ENCODE measurements around the gene DNPEP.

Gene DNPEP

GRCh38 chr2:219416235-219416602, 28.5 kb upstream of the DNPEP start:
- DNase-seq (ENCODE audit: low read depth in 1 of 2, low spot score in 1 of 2): no peak
- H3K27ac ChIP-seq (replicated peaks): no peak overlapping the region
- peaks cover 32% of the 10 kb centered on the region for H3K27me3 ChIP-seq (ENCODE audit: insufficient read depth, poor library complexity, severe bottlenecking)
- no peak overlapping the region for H3K4me3 ChIP-seq (replicated peaks; ENCODE audit: insufficient read depth, low read length)
- no peak for TF ChIP-seq POLR2AphosphoS5 (IDR thresholded peaks at IDR 0.05; ENCODE audit: low read depth)
- no peak for TF ChIP-seq GABPA (IDR thresholded peaks at IDR 0.05; ENCODE audit: low read depth)
- TF ChIP-seq SPI1 (IDR thresholded peaks at IDR 0.05; ENCODE audit: borderline replicate concordance, low read depth): no peak

DNA sequence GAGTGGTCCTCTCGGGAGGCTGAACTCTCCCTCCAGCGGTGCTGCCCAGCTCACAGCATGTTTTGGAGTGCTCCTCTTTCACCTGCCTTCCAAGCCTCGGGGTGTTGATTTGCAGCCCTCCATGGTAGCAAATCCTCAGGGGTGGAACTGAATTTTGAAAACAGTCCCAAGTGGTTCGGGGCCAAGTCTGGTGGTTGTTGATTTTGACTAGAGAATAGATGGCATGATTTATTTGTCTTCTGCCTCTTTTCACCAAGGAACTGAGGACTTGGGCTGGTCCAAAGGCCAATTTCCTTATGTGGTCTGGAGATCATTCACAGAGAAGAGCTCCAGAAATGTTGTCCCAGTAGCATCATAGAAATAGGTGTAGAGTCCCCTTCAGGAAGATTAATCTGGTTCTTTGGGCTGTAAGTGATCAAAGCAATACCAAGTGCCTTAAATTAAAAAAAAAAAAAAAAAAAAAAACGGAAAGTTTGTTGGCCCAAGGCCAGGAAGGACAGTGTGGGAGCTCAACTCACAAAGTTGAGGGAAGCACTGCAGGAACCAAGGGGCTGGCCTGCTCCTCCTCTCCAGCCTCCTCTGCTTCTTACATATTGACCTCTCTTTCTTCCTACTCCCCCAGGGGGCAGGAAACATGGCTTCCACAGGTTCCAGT, 28.0 kb upstream of the DNPEP start:
- H3K27me3 ChIP-seq (ENCODE audit: insufficient read depth, poor library complexity, severe bottlenecking): peaks cover 32% of the 10 kb centered on the region
- no peak overlapping the region for H3K4me3 ChIP-seq (replicated peaks; ENCODE audit: insufficient read depth, low read length)
- TF ChIP-seq, protein P1, sequence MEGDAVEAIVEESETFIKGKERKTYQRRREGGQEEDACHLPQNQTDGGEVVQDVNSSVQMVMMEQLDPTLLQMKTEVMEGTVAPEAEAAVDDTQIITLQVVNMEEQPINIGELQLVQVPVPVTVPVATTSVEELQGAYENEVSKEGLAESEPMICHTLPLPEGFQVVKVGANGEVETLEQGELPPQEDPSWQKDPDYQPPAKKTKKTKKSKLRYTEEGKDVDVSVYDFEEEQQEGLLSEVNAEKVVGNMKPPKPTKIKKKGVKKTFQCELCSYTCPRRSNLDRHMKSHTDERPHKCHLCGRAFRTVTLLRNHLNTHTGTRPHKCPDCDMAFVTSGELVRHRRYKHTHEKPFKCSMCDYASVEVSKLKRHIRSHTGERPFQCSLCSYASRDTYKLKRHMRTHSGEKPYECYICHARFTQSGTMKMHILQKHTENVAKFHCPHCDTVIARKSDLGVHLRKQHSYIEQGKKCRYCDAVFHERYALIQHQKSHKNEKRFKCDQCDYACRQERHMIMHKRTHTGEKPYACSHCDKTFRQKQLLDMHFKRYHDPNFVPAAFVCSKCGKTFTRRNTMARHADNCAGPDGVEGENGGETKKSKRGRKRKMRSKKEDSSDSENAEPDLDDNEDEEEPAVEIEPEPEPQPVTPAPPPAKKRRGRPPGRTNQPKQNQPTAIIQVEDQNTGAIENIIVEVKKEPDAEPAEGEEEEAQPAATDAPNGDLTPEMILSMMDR (IDR thresholded peaks at IDR 0.05; ENCODE audit: insufficient read depth, low read length): no peak
- TF ChIP-seq GABPA (IDR thresholded peaks at IDR 0.05; ENCODE audit: low read depth) (no peak), SPI1 (IDR thresholded peaks at IDR 0.05; ENCODE audit: borderline replicate concordance, low read depth) (no peak), POLR2AphosphoS5 (IDR thresholded peaks at IDR 0.05; ENCODE audit: low read depth) (no peak)
- TF ChIP-seq, protein P2, sequence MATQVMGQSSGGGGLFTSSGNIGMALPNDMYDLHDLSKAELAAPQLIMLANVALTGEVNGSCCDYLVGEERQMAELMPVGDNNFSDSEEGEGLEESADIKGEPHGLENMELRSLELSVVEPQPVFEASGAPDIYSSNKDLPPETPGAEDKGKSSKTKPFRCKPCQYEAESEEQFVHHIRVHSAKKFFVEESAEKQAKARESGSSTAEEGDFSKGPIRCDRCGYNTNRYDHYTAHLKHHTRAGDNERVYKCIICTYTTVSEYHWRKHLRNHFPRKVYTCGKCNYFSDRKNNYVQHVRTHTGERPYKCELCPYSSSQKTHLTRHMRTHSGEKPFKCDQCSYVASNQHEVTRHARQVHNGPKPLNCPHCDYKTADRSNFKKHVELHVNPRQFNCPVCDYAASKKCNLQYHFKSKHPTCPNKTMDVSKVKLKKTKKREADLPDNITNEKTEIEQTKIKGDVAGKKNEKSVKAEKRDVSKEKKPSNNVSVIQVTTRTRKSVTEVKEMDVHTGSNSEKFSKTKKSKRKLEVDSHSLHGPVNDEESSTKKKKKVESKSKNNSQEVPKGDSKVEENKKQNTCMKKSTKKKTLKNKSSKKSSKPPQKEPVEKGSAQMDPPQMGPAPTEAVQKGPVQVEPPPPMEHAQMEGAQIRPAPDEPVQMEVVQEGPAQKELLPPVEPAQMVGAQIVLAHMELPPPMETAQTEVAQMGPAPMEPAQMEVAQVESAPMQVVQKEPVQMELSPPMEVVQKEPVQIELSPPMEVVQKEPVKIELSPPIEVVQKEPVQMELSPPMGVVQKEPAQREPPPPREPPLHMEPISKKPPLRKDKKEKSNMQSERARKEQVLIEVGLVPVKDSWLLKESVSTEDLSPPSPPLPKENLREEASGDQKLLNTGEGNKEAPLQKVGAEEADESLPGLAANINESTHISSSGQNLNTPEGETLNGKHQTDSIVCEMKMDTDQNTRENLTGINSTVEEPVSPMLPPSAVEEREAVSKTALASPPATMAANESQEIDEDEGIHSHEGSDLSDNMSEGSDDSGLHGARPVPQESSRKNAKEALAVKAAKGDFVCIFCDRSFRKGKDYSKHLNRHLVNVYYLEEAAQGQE (IDR thresholded peaks at IDR 0.05; ENCODE audit: insufficient replicate concordance, low read depth): no peak
- no peak overlapping the region for H3K27ac ChIP-seq (replicated peaks)
- no peak for DNase-seq (ENCODE audit: low read depth in 1 of 2, low spot score in 1 of 2)

- no peak overlapping the region for H3K27ac ChIP-seq (replicated peaks)
- H3K4me3 ChIP-seq (replicated peaks; ENCODE audit: insufficient read depth, low read length): no peak overlapping the region
- peaks cover 29% of the 10 kb centered on the region for H3K27me3 ChIP-seq (ENCODE audit: insufficient read depth, poor library complexity, severe bottlenecking)
- no peak for DNase-seq (ENCODE audit: low read depth in 1 of 2, low spot score in 1 of 2)
- TF ChIP-seq GABPA (IDR thresholded peaks at IDR 0.05; ENCODE audit: low read depth): no peak
- TF ChIP-seq SPI1 (IDR thresholded peaks at IDR 0.05; ENCODE audit: borderline replicate concordance, low read depth): no peak
- TF ChIP-seq, protein P2 (IDR thresholded peaks at IDR 0.05; ENCODE audit: insufficient replicate concordance, low read depth): no peak
- TF ChIP-seq, protein P1 (IDR thresholded peaks at IDR 0.05; ENCODE audit: insufficient read depth, low read length): no peak
These were observed 27.1 kb upstream of the DNPEP start for GRCh38 chr2:219414857-219415256.

DNA sequence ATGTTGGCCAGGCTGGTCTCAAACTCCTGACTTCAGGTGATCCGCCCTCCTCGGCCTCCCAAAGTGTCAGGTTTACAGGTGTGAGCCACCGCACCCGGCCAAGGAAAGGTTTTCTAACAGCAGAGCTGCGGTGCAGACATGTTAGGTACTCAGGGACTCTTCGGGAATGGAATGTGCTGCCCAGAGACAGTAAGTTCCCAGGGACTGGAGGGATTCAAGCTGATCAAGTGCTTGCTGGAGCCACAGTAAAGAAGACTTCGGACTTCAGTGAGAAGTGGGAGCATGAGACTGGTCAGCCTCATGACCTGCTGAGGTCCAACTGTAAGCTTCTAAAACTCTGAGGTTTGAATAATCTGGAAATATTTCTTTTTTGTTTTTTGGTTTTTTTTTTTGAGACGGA, 22.7 kb upstream of the DNPEP start:
- Histone ChIP-seq H3K27me3 (ENCODE audit: insufficient read depth, poor library complexity, severe bottlenecking) (peaks cover 11% of the 10 kb centered on the region), H3K4me3 (replicated peaks; ENCODE audit: insufficient read depth, low read length) (no peak overlapping the region), H3K27ac (replicated peaks) (no peak overlapping the region)
- DNase-seq (ENCODE audit: low read depth in 1 of 2, low spot score in 1 of 2): no peak
- TF ChIP-seq POLR2AphosphoS5 (IDR thresholded peaks at IDR 0.05; ENCODE audit: low read depth) (no peak), SPI1 (IDR thresholded peaks at IDR 0.05; ENCODE audit: borderline replicate concordance, low read depth) (no peak), GABPA (IDR thresholded peaks at IDR 0.05; ENCODE audit: low read depth) (no peak)
- TF ChIP-seq, protein P2 (IDR thresholded peaks at IDR 0.05; ENCODE audit: insufficient replicate concordance, low read depth): no peak
- TF ChIP-seq, protein P1 (IDR thresholded peaks at IDR 0.05; ENCODE audit: insufficient read depth, low read length): no peak

Measured in HL-60 (cell line).